Stimulated activated naive CD8-positive, alpha-beta T cell treated with anti-CD3 and anti-CD28 coated beads, Interleukin-15, Interleukin-2, amounts not matched to agents 100 ng/mL and 50 ng/mL, for 24 hours (primary cell): ENCODE measurements around the gene SESN2.

Experiments
- H3K27ac Mint-ChIP-seq: one replicate; pipeline ENCODE4 v1.8.0; 2021; ENCODE audit warnings: mild to moderate bottlenecking, mixed read lengths
- H3K27me3 Mint-ChIP-seq: one replicate; pipeline ENCODE4 v1.8.0; 2021; ENCODE audit warnings: mixed read lengths
- H3K36me3 Mint-ChIP-seq: one replicate; pipeline ENCODE4 v1.8.0; 2021; ENCODE audit warnings: low read depth, mixed read lengths
- H3K4me1 Mint-ChIP-seq: one replicate; pipeline ENCODE4 v1.8.0; 2021; ENCODE audit warnings: low read depth, mixed read lengths
- H3K4me3 Mint-ChIP-seq: one replicate; pipeline ENCODE4 v1.8.0; 2021; ENCODE audit warnings: mild to moderate bottlenecking, mixed read lengths
- H3K9me3 Mint-ChIP-seq: one replicate; pipeline ENCODE4 v1.8.0; 2021; ENCODE audit warnings: mixed read lengths

Gene SESN2

GRCh38 chr1:28291711-28292110 lies 32.4 kb downstream of the SESN2 start:
- Mint-ChIP-seq H3K4me1 (no peaks in the 10 kb centered on the region), H3K9me3 (no peaks in the 10 kb centered on the region), H3K27me3 (no peaks in the 10 kb centered on the region), H3K27ac (no peak overlapping the region), H3K36me3 (no peaks in the 10 kb centered on the region), H3K4me3 (no peak overlapping the region)

- Mint-ChIP-seq H3K27me3 (peaks cover 3% of the 10 kb centered on the region), H3K4me3 (no peak overlapping the region), H3K27ac (no peak overlapping the region), H3K4me1 (peaks cover 7% of the 10 kb centered on the region), H3K9me3 (no peaks in the 10 kb centered on the region), H3K36me3 (no peaks in the 10 kb centered on the region)
Measured at GRCh38 chr1:28295936-28296335, 36.6 kb downstream of the SESN2 start.

DNA sequence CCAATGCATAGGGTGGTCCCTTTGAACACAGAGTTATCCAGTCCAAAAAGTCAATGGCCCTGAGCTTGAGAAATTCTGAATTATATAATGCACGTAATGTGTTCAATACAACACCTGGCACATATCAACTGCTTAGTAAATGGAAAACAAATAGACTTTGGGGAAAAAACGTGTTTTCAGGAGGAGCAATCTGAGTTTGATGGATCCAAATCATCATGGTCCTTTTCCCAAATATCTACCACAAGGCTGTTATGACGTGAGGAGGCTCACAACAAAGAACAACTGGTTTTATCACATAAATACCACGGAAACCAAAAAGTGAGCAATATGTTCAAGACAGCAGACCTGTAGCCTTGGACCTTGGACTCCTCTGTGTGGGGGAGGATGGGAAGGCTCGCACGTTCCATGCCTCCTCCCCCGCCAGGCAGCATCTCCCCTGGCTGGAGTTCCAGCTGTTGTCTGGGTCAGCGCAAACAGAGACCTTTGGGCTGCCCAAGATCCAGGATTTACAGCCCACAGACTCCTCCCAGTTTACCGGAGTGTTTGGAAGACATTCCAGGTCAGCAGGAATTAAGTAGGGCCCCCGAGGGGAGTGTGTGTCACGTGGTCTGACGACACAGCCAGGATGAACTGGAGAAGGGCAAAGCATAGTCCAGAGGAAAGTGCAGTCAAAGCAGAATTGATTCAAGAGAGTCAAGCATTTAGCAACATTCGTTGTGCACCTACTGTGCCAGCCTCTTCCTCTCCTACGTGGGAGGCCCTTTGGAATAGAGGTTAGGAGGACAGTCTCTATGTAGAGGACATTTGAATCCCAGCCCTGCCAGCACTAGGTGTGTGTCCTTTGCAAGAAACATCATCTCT lies 37.3 kb downstream of the SESN2 start:
- H3K4me3 Mint-ChIP-seq = no peak overlapping the region
- peaks cover 7% of the 10 kb centered on the region for H3K4me1 Mint-ChIP-seq
- peaks cover 3% of the 10 kb centered on the region for H3K27me3 Mint-ChIP-seq
- no peaks in the 10 kb centered on the region for H3K36me3 Mint-ChIP-seq
- no peaks in the 10 kb centered on the region for H3K9me3 Mint-ChIP-seq
- H3K27ac Mint-ChIP-seq = no peak overlapping the region

GRCh38 chr1:28297826-28298225 lies 38.5 kb downstream of the SESN2 start:
- Mint-ChIP-seq H3K4me1 (peaks cover 7% of the 10 kb centered on the region), H3K4me3 (no peak overlapping the region), H3K9me3 (no peaks in the 10 kb centered on the region), H3K36me3 (no peaks in the 10 kb centered on the region), H3K27me3 (peaks cover 3% of the 10 kb centered on the region), H3K27ac (no peak overlapping the region)

- H3K27ac Mint-ChIP-seq = no peak overlapping the region
Measured at GRCh38 chr1:28298438-28298837, 39.1 kb downstream of the SESN2 start.

GRCh38 chr1:28301368-28302174 lies 42.3 kb downstream of the SESN2 start:
- Mint-ChIP-seq H3K4me1 (peaks cover 7% of the 10 kb centered on the region), H3K9me3 (no peaks in the 10 kb centered on the region), H3K36me3 (no peaks in the 10 kb centered on the region), H3K4me3 (no peak overlapping the region), H3K27ac (no peak overlapping the region), H3K27me3 (peaks cover 3% of the 10 kb centered on the region)

More at GRCh38 chr1:28298438-28298837, 39.1 kb downstream of the SESN2 start:
- H3K4me1 Mint-ChIP-seq = peaks cover 7% of the 10 kb centered on the region
- no peak overlapping the region for H3K4me3 Mint-ChIP-seq
- no peaks in the 10 kb centered on the region for H3K9me3 Mint-ChIP-seq
- H3K27me3 Mint-ChIP-seq = peaks cover 3% of the 10 kb centered on the region
- no peaks in the 10 kb centered on the region for H3K36me3 Mint-ChIP-seq

DNA sequence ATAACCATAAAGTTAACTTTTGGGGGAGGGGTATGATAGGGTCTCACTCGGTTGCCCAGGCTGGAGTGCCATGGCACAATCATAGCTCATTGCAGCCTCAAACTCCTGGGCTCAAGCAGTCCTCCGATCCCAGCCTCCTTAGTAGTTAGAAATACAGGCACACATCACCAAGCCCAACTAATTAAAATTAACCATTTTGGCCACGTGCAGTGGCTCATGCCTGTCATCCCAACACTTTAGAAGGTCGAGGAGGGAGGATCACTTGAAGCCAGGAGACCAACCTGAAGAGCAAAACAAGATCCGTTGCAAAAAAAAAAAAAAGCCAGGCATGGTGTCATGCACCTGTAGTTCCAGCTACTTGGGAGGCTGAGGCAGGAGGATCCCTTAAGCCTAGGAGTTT lies 42.9 kb downstream of the SESN2 start:
- H3K4me1 Mint-ChIP-seq = peaks cover 5% of the 10 kb centered on the region
- H3K4me3 Mint-ChIP-seq = no peak overlapping the region
- H3K9me3 Mint-ChIP-seq = no peaks in the 10 kb centered on the region
- no peaks in the 10 kb centered on the region for H3K36me3 Mint-ChIP-seq
- peaks cover under 1% of the 10 kb centered on the region for H3K27me3 Mint-ChIP-seq
- H3K27ac Mint-ChIP-seq = no peak overlapping the region

DNA sequence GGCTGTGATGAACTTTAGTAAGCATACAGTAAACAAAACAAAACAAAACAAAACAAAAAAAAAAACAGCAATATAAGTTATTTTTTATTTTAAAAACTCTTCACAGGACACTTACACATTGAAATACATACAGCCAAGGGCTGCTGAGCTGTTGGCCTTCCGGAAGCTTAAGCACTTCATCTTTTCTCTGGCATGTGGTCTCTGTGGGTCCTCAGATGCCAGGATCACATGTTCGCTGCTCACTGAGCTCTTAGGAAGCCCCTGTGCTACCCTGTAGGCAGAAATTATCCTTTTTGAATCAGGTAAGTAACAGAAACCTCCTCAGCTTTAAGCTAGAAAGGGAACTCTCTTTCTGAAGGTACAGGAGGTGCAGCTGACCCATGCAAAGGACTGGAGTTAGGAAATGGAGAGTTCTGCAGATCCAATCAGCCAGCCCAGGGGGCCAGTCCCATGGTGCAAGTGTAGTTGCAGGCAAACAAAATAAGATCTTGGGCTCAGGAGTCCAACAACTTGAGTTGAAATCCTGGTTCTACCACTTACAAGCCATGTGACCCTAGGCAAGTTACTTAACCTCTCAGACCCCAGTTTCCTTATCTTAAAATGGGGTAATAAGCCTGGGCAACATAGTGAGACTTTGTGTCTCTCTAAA lies 47.1 kb downstream of the SESN2 start:
- no peaks in the 10 kb centered on the region for H3K4me1 Mint-ChIP-seq
- no peaks in the 10 kb centered on the region for H3K36me3 Mint-ChIP-seq
- no peaks in the 10 kb centered on the region for H3K9me3 Mint-ChIP-seq
- H3K4me3 Mint-ChIP-seq = no peak overlapping the region
- H3K27ac Mint-ChIP-seq = no peak overlapping the region
- no peaks in the 10 kb centered on the region for H3K27me3 Mint-ChIP-seq

GRCh38 chr1:28308750-28309149 lies 49.4 kb downstream of the SESN2 start:
- no peak overlapping the region for H3K27ac Mint-ChIP-seq
- H3K27me3 Mint-ChIP-seq = no peaks in the 10 kb centered on the region
- H3K4me3 Mint-ChIP-seq = no peak overlapping the region
- H3K4me1 Mint-ChIP-seq = no peaks in the 10 kb centered on the region
- H3K9me3 Mint-ChIP-seq = no peaks in the 10 kb centered on the region
- no peaks in the 10 kb centered on the region for H3K36me3 Mint-ChIP-seq

DNA sequence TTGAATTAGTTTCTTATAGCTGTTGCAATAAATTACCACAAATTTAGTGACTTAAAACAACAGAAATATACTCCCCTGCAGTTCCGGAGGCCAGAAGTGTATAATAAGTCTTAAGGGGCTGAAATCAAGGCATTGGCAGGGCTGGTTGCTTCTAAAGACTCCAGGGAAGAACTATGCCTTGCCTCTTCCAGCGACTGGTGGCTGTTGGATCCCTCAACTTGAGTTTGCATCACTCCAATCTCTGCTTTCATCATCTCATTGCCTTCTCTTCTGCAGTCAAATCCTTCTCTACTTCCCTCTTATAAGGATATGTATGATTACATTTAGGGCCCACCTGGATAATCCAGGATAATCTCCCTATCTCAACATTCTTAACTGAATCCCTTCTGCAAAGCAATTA lies 50.4 kb downstream of the SESN2 start:
- H3K4me3 Mint-ChIP-seq = no peak overlapping the region
- H3K4me1 Mint-ChIP-seq = no peaks in the 10 kb centered on the region
- no peak overlapping the region for H3K27ac Mint-ChIP-seq
- no peaks in the 10 kb centered on the region for H3K9me3 Mint-ChIP-seq
- H3K27me3 Mint-ChIP-seq = no peaks in the 10 kb centered on the region
- no peaks in the 10 kb centered on the region for H3K36me3 Mint-ChIP-seq

GRCh38 chr1:28313702-28314546 lies 54.6 kb downstream of the SESN2 start:
- H3K27me3 Mint-ChIP-seq = peaks cover 3% of the 10 kb centered on the region
- no peak overlapping the region for H3K4me3 Mint-ChIP-seq
- H3K27ac Mint-ChIP-seq = no peak overlapping the region
- H3K4me1 Mint-ChIP-seq = no peaks in the 10 kb centered on the region
- H3K36me3 Mint-ChIP-seq = no peaks in the 10 kb centered on the region
- H3K9me3 Mint-ChIP-seq = no peaks in the 10 kb centered on the region

- H3K36me3 Mint-ChIP-seq = no peaks in the 10 kb centered on the region
- no peak overlapping the region for H3K27ac Mint-ChIP-seq
- H3K9me3 Mint-ChIP-seq = no peaks in the 10 kb centered on the region
- H3K27me3 Mint-ChIP-seq = peaks cover 3% of the 10 kb centered on the region
- no peaks in the 10 kb centered on the region for H3K4me1 Mint-ChIP-seq
- H3K4me3 Mint-ChIP-seq = no peak overlapping the region
Measured at GRCh38 chr1:28314547-28314941, 55.2 kb downstream of the SESN2 start.

GRCh38 chr1:28317014-28317413 lies 57.7 kb downstream of the SESN2 start:
- Mint-ChIP-seq H3K36me3 (no peaks in the 10 kb centered on the region), H3K27me3 (peaks cover 7% of the 10 kb centered on the region), H3K4me3 (no peak overlapping the region), H3K4me1 (no peaks in the 10 kb centered on the region), H3K27ac (no peak overlapping the region), H3K9me3 (no peaks in the 10 kb centered on the region)

DNA sequence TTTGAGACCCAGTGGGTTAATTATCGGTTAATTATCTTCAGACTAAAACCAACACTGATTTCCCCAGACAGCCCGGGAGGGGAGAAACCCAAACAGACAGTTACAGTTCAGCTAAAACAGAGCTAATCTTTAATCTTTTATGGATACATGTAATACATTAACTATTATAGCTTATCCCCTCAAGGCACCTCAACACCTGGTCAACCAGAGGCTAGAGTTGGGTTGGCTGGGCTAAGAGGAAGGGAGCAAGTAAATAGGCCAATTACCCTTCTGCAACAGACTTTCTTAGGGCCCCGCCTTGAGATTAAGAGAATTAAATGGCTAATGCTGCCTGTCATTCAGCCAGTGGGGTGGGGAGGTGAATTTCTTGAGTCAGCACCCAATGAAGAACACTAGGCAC lies 62.9 kb downstream of the SESN2 start:
- Mint-ChIP-seq H3K36me3 (no peaks in the 10 kb centered on the region), H3K4me1 (peaks cover 5% of the 10 kb centered on the region), H3K9me3 (no peaks in the 10 kb centered on the region), H3K27ac (no peak overlapping the region), H3K27me3 (peaks cover 7% of the 10 kb centered on the region), H3K4me3 (no peak overlapping the region)
